Endothelial cell of umbilical vein (primary cell): ENCODE results near the gene INHBB. TPM values are rescaled to one million over a fixed set of nuclear protein-coding genes. Genes with fewer than 3 reads are reported as not detected.

Source experiments
- BruUV-seq: library from RNA; stranded (reverse); fragments of 400-500 nt; replicated peaks from 2 replicates; lab custom pipeline; 2021; lab: Mats Ljungman, UMichigan
- CTCF ChIA-PET: fragments of 300-600, 350-600 bp; sonication (Branson Sonifier 250); formaldehyde crosslinking; loops from one replicate; lab custom pipeline; 2021; ENCODE audit warnings: antibody characterized with exemption, inconsistent platforms; lab: Charles Lee
- POLR2A ChIA-PET: fragments of 300-600, 350-600 bp; sonication (Branson Sonifier 250); formaldehyde crosslinking; loops from one replicate; lab custom pipeline; 2021; ENCODE audit warnings: antibody characterized with exemption, inconsistent platforms; lab: Charles Lee
- DNase-seq: peaks from one replicate; pipeline ENCODE4 v3.0.0-alpha.2; 2011; ENCODE audit warnings: low read depth, low spot score
- FAIRE-seq: peaks from 2 replicates; lab custom pipeline; 2011; peaks lifted over from hg19 to GRCh38; lab: Jason Lieb, UNC
- H2AFZ ChIP-seq: 2 replicates; pipeline ENCODE4 v1.6.0; 2012; ENCODE audit warnings: low read depth, low read length, control low read depth, inconsistent platforms
- H3K27ac ChIP-seq: 2 replicates; pipeline ENCODE4 v1.5.1; 2011; ENCODE audit warnings: low read depth, mild to moderate bottlenecking, control low read depth, low read length, moderate library complexity; ENCODE audit not compliant: insufficient read depth
- H3K27me3 ChIP-seq, 2 experiments: 2 replicates each; pipeline versions ENCODE4 v1.6.0 to v1.6.1; 2011; ENCODE audit warnings: low read length in 2 of 2, mixed read lengths in 1 of 2; ENCODE audit not compliant: control insufficient read depth in 2 of 2, insufficient read depth in 2 of 2
- H3K36me3 ChIP-seq, 2 experiments: 2 replicates in 1 of 2; 3 replicates in 1 of 2; pipeline ENCODE4 v1.5.1; 2011; ENCODE audit warnings: low read length in 2 of 2, mild to moderate bottlenecking in 1 of 2, moderate library complexity in 1 of 2; ENCODE audit not compliant: control insufficient read depth in 2 of 2, insufficient read depth in 2 of 2; ENCODE audit errors: extremely low read depth in 1 of 2
- H3K4me1 ChIP-seq: 3 replicates; pipeline ENCODE4 v1.5.1; 2011; ENCODE audit warnings: mild to moderate bottlenecking, low read length; ENCODE audit not compliant: control insufficient read depth, insufficient read depth; ENCODE audit errors: extremely low read depth
- H3K4me2 ChIP-seq: 2 replicates; pipeline ENCODE4 v1.6.1; 2011; ENCODE audit warnings: low read length, control low read depth, mixed read lengths; ENCODE audit not compliant: insufficient read depth
- H3K4me3 ChIP-seq, 3 experiments: fragments of 200-600 bp in 1 of 3; sonication (generic), shearing (Covaris generic) in 1 of 3; replicated peaks in 1 of 3; 2 replicates each; pipeline ENCODE4 v1.5.1; 2011 to 2016; ENCODE audit warnings: control low read depth in 3 of 3, low read length in 3 of 3, mild to moderate bottlenecking in 2 of 3, inconsistent platforms in 1 of 3, low read depth in 1 of 3, moderate library complexity in 1 of 3; ENCODE audit not compliant: insufficient read depth in 1 of 3
- H3K79me2 ChIP-seq: 2 replicates; pipeline ENCODE4 v1.6.0; 2012; ENCODE audit warnings: low read length, inconsistent platforms; ENCODE audit not compliant: control insufficient read depth, insufficient read depth
- H3K9ac ChIP-seq: replicated peaks from 2 replicates; pipeline ENCODE3; 2011; ENCODE audit warnings: low read length, control low read depth; ENCODE audit not compliant: insufficient read depth; ENCODE audit errors: extremely low read depth
- H3K9me1 ChIP-seq: replicated peaks from 3 replicates; pipeline ENCODE4 v1.6.0; 2011; ENCODE audit warnings: mild to moderate bottlenecking, low read length; ENCODE audit not compliant: control insufficient read depth, insufficient read depth; ENCODE audit errors: extremely low read depth
- H3K9me3 ChIP-seq: replicated peaks from 2 replicates; pipeline ENCODE4 v1.5.1; 2012; ENCODE audit warnings: low read length, inconsistent platforms; ENCODE audit not compliant: control insufficient read depth, insufficient read depth
- H4K20me1 ChIP-seq: replicated peaks from 2 replicates; pipeline ENCODE3; 2011; ENCODE audit warnings: mild to moderate bottlenecking, low read length; ENCODE audit not compliant: control insufficient read depth, insufficient read depth; ENCODE audit errors: extremely low read depth
- EZH2 ChIP-seq: IDR thresholded peaks from 2 replicates; pipeline ENCODE4 v1.6.1; 2012; ENCODE audit warnings: borderline replicate concordance, low read depth, mild to moderate bottlenecking, moderate library complexity, low read length, inconsistent platforms; ENCODE audit not compliant: severe bottlenecking
- FOS ChIP-seq: IDR thresholded peaks from 2 replicates; pipeline ENCODE4 v1.6.1; 2011; ENCODE audit warnings: mild to moderate bottlenecking, low read length, moderate library complexity, borderline replicate concordance; ENCODE audit not compliant: insufficient read depth
- GATA2 ChIP-seq: IDR thresholded peaks from 2 replicates; pipeline ENCODE4 v1.7.0; 2011; ENCODE audit warnings: low read depth, mild to moderate bottlenecking, moderate library complexity, mixed read lengths, low read length; ENCODE audit not compliant: insufficient read length, insufficient read depth
- JUN ChIP-seq: IDR thresholded peaks from 2 replicates; pipeline ENCODE4 v1.6.1; 2011; ENCODE audit warnings: borderline replicate concordance, low read depth; ENCODE audit not compliant: insufficient read length, insufficient read depth
- MYC ChIP-seq: IDR thresholded peaks from one replicate; pipeline ENCODE4 v1.6.1; 2011; ENCODE audit warnings: mild to moderate bottlenecking, low read depth, low read length
- POLR2A ChIP-seq: IDR thresholded peaks from 2 replicates; pipeline ENCODE4 v1.6.1; 2012; ENCODE audit warnings: low read depth, mild to moderate bottlenecking, control low read depth, low read length
- POLR2AphosphoS5 ChIP-seq: IDR thresholded peaks from 2 replicates; pipeline ENCODE4 v1.6.1; 2012; ENCODE audit warnings: low read depth, mild to moderate bottlenecking, control low read depth, low read length, moderate library complexity; ENCODE audit not compliant: insufficient read depth
- dilution Hi-C: fragments of 300-500 bp; cut with MboI; formaldehyde crosslinking; loops from one replicate; pipeline ENCODE4 v1.15.0; 2019; ENCODE audit warnings: low sequenced_read_pairs; ENCODE audit not compliant: extremely low pct_ligation_motif_present
- intact Hi-C: fragments of 100-400 bp; cut with micrococcal nuclease; formaldehyde crosslinking; loops from one replicate; pipeline ENCODE4 v1.10.0; 2022
- polyA plus RNA-seq, 4 experiments: library from polyadenylated mRNA; depleted of rRNA in 3 of 4; stranded (reverse) in 3 of 4; unstranded in 1 of 4; fragments of >200 nt; gene quantifications; 2 replicates each; pipeline versions ENCODE4 v1.2.1 to v1.2.3, GENCODE V29; 2011 to 2012; ENCODE audit warnings: missing spikeins in 1 of 4
- total RNA-seq: library from RNA; stranded (reverse); gene quantifications from 2 replicates; pipeline ENCODE4 v1.2.3, GENCODE V29; 2021
- TF ChIP-seq, protein P1 (sequence below), 2 donors: IDR thresholded peaks; 1 replicate in 1 of 2; 2 replicates in 1 of 2; pipeline ENCODE4 v1.5.1; 2011; ENCODE audit warnings: low read length in 2 of 2, mild to moderate bottlenecking in 2 of 2, moderate library complexity in 2 of 2, control low read depth in 1 of 2, inconsistent platforms in 1 of 2, low read depth in 1 of 2; ENCODE audit not compliant: insufficient read depth in 1 of 2; ENCODE audit errors: extremely low read depth in 1 of 2
- TF ChIP-seq, protein P2 (sequence below): IDR thresholded peaks from 2 replicates; pipeline ENCODE4 v1.6.1; 2011; ENCODE audit not compliant: insufficient read depth, insufficient read length

Gene INHBB
- total and polyA plus RNA-seq, 2 donors (not counting 3 experiments of a cell fraction or from before 2014, with no cell fraction given): 0.11 to 1.8 TPM

DNA sequence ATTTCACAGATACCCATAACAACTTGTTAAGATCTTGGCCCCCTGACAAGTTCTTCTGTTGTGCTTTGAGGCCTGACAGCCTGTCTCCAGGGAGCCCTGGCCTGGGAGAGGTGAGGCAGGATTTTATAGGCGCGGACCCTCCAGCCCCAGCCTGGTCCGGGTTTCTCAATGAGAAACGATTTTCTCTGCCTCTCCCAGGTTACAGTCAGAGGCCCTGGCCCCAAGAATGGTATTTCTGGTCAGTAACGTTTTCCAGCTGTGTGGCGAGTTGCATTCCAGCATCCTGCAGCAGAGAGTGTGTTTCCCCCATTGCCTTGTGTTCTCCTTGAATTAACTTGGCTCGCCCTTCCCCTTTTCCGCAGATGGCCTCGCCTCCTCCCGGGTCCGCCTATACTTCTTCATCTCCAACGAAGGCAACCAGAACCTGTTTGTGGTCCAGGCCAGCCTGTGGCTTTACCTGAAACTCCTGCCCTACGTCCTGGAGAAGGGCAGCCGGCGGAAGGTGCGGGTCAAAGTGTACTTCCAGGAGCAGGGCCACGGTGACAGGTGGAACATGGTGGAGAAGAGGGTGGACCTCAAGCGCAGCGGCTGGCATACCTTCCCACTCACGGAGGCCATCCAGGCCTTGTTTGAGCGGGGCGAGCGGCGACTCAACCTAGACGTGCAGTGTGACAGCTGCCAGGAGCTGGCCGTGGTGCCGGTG, 3.0 kb downstream of the INHBB start:
- no peaks in the 10 kb centered on the region for H3K9me3 ChIP-seq
- no peak overlapping the region for H3K27ac ChIP-seq
- intact Hi-C loops (loop anchor here (5.0 kb wide), 1 partner anchor 733 kb away; no protein-coding TSS in a partner anchor), dilution Hi-C loops (no loop called here)
- H3K79me2 ChIP-seq: no peaks in the 10 kb centered on the region
- no peak overlapping the region for H3K4me2 ChIP-seq
- ChIA-PET POLR2A (no interaction called here), CTCF (interaction anchor here (0.7 to 2.3 kb wide), 5 partner anchors 15 to 388 kb away, joined by 3 to 14 read pairs (median 5); no protein-coding TSS in a partner anchor)
- no peaks in the 10 kb centered on the region for H3K9me1 ChIP-seq
- no peak for TF ChIP-seq FOS
- TF ChIP-seq GATA2: no peak
- TF ChIP-seq MYC: no peak
- TF ChIP-seq, protein P1, sequence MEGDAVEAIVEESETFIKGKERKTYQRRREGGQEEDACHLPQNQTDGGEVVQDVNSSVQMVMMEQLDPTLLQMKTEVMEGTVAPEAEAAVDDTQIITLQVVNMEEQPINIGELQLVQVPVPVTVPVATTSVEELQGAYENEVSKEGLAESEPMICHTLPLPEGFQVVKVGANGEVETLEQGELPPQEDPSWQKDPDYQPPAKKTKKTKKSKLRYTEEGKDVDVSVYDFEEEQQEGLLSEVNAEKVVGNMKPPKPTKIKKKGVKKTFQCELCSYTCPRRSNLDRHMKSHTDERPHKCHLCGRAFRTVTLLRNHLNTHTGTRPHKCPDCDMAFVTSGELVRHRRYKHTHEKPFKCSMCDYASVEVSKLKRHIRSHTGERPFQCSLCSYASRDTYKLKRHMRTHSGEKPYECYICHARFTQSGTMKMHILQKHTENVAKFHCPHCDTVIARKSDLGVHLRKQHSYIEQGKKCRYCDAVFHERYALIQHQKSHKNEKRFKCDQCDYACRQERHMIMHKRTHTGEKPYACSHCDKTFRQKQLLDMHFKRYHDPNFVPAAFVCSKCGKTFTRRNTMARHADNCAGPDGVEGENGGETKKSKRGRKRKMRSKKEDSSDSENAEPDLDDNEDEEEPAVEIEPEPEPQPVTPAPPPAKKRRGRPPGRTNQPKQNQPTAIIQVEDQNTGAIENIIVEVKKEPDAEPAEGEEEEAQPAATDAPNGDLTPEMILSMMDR (IDR thresholded peaks at IDR 0.05; ENCODE audit: extremely low read depth in 1 of 2, insufficient read depth in 1 of 2, low read depth in 1 of 2, low read length in 2 of 2): no peak
- TF ChIP-seq, protein P2, sequence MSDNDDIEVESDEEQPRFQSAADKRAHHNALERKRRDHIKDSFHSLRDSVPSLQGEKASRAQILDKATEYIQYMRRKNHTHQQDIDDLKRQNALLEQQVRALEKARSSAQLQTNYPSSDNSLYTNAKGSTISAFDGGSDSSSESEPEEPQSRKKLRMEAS: no peak
- TF ChIP-seq POLR2A: no peak
- TF ChIP-seq POLR2AphosphoS5: no peak
- no peak for TF ChIP-seq EZH2
- no peak for TF ChIP-seq JUN
- no peaks in the 10 kb centered on the region for H3K4me1 ChIP-seq
- no TSS peak for BruUV-seq
- H4K20me1 ChIP-seq: no peaks in the 10 kb centered on the region
- H3K27me3 ChIP-seq: peaks cover 34 to 43% of the 10 kb centered on the region in 2 experiments
- no peaks in the 10 kb centered on the region for H3K36me3 ChIP-seq
- no peak overlapping the region for H3K4me3 ChIP-seq
- H3K9ac ChIP-seq: no peak overlapping the region
- DNase-seq (no peak), FAIRE-seq (no peak)
- no peak overlapping the region for H2AFZ ChIP-seq
